Measurements from ENCODE around the gene RNF214. TPM values are rescaled to one million over a fixed set of nuclear protein-coding genes. Genes with fewer than 3 reads are reported as not detected.

Gene RNF214
- total RNA-seq, 2 experiments from 2014 or later = 12.9 to 15.8 TPM

GRCh38 chr11:117219455-117219854 lies 13.0 kb upstream of the RNF214 start:
- ChIA-PET POLR2A (interaction anchor here (1.0 to 2.9 kb wide), 2 partner anchors 10 to 11 kb away, joined by 3 to 19 read pairs; partner anchors contain the start of gene PCSK7), CTCF (no interaction called here)
- Histone ChIP-seq H3K27me3 (ENCODE audit: control insufficient read depth in 1 of 2, insufficient read depth in 2 of 2, low read length in 2 of 2) (no peaks in the 10 kb centered on the region), H3K4me1 (ENCODE audit: insufficient read depth, low read length) (peaks cover 6% of the 10 kb centered on the region), H3K9me3 (ENCODE audit: control insufficient read depth in 1 of 2, insufficient read depth in 1 of 2, low read length in 2 of 2) (no peaks in the 10 kb centered on the region), H3K36me3 (ENCODE audit: insufficient read depth, low read length) (peaks cover 92% of the 10 kb centered on the region), H3K4me3 (ENCODE audit: low read length) (no peak overlapping the region), H3K27ac (ENCODE audit: low read depth in 1 of 2, low read length in 2 of 2) (no peak overlapping the region)
- Mint-ChIP-seq H3K4me1 (ENCODE audit: low read depth) (peaks cover 4% of the 10 kb centered on the region), H3K9me3 (no peaks in the 10 kb centered on the region), H3K4me3 (no peak overlapping the region), H3K27ac (no peak overlapping the region), H3K36me3 (ENCODE audit: low read depth) (peaks cover 94% of the 10 kb centered on the region), H3K27me3 (no peaks in the 10 kb centered on the region)
- ATAC-seq (ENCODE audit: poor library complexity) = no peak
- intact Hi-C loops (cut with DNase I, micrococcal nuclease) = no loop called here
- DNase-seq = no peak
- TF ChIP-seq, protein P1, sequence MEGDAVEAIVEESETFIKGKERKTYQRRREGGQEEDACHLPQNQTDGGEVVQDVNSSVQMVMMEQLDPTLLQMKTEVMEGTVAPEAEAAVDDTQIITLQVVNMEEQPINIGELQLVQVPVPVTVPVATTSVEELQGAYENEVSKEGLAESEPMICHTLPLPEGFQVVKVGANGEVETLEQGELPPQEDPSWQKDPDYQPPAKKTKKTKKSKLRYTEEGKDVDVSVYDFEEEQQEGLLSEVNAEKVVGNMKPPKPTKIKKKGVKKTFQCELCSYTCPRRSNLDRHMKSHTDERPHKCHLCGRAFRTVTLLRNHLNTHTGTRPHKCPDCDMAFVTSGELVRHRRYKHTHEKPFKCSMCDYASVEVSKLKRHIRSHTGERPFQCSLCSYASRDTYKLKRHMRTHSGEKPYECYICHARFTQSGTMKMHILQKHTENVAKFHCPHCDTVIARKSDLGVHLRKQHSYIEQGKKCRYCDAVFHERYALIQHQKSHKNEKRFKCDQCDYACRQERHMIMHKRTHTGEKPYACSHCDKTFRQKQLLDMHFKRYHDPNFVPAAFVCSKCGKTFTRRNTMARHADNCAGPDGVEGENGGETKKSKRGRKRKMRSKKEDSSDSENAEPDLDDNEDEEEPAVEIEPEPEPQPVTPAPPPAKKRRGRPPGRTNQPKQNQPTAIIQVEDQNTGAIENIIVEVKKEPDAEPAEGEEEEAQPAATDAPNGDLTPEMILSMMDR (IDR thresholded peaks at IDR 0.05) = no peak

DNA sequence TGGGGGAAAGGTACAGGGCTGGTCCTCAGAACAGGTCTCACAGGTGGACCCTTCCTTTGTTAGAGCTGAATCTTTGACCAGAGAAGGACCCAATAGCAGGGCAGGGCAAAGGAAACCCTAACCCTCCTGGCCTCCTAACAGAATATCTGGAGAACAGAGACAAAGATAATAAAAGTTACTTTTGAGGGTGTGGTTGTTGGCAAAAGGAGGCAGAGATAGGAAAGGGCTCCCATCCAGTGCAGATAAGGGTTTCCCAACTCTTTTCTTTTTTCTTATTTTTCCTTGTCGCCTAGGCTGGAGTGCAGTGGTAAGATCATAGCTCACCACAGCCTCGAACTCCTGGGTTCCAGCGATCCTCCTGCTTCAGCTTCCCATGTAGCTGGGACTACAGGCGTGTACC lies 12.5 kb upstream of the RNF214 start:
- TF ChIP-seq, protein P1 (IDR thresholded peaks at IDR 0.05) = no peak
- Mint-ChIP-seq H3K4me3 (no peak overlapping the region), H3K27me3 (no peaks in the 10 kb centered on the region), H3K4me1 (ENCODE audit: low read depth) (no peaks in the 10 kb centered on the region), H3K9me3 (no peaks in the 10 kb centered on the region), H3K27ac (no peak overlapping the region), H3K36me3 (ENCODE audit: low read depth) (peaks cover 94% of the 10 kb centered on the region)
- peaks cover 6% of the 10 kb centered on the region for H3K4me1 ChIP-seq (ENCODE audit: insufficient read depth, low read length)
- H3K27me3 ChIP-seq (ENCODE audit: control insufficient read depth in 1 of 2, insufficient read depth in 2 of 2, low read length in 2 of 2) = no peaks in the 10 kb centered on the region
- CTCF ChIA-PET = no interaction called here
- H3K9me3 ChIP-seq (ENCODE audit: control insufficient read depth in 1 of 2, insufficient read depth in 1 of 2, low read length in 2 of 2) = no peaks in the 10 kb centered on the region
- DNase-seq (no peak), ATAC-seq (ENCODE audit: poor library complexity) (no peak)
- no peak overlapping the region for H3K27ac ChIP-seq (ENCODE audit: low read depth in 1 of 2, low read length in 2 of 2)
- intact Hi-C loops (cut with DNase I, micrococcal nuclease) = no loop called here
- peaks cover 91% of the 10 kb centered on the region for H3K36me3 ChIP-seq (ENCODE audit: insufficient read depth, low read length)
- POLR2A ChIA-PET = interaction anchor here (2.9 kb wide), 1 partner anchor 11 kb away, joined by 19 read pairs; the partner anchor contains the start of gene PCSK7
- H3K4me3 ChIP-seq (ENCODE audit: low read length) = no peak overlapping the region

DNA sequence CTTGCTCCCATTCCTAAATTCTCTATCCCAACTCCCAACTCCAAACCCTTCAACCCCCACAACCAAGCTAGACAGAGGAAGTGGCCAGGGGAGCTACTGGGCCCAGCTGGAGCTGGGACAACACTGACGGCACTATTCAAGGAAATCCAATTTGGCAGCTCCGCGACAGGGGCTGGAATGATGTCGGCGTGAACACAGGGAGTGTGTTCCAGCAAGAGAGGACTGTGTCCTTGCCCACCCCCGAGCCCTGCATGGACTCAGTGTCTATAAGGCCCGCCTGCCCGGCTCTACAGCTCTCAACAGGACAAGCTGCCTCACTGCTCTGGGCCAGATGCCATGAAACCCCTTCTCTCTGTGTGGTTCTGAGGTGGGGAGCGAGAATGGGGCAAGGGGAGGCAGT lies 11.9 kb upstream of the RNF214 start:
- TF ChIP-seq, protein P1 (IDR thresholded peaks at IDR 0.05) = no peak
- Mint-ChIP-seq H3K36me3 (ENCODE audit: low read depth) (peaks cover 98% of the 10 kb centered on the region), H3K27me3 (no peaks in the 10 kb centered on the region), H3K9me3 (no peaks in the 10 kb centered on the region), H3K4me3 (no peak overlapping the region), H3K4me1 (ENCODE audit: low read depth) (no peaks in the 10 kb centered on the region), H3K27ac (no peak overlapping the region)
- Histone ChIP-seq H3K9me3 (ENCODE audit: control insufficient read depth in 1 of 2, insufficient read depth in 1 of 2, low read length in 2 of 2) (no peaks in the 10 kb centered on the region), H3K27ac (ENCODE audit: low read depth in 1 of 2, low read length in 2 of 2) (no peak overlapping the region), H3K4me3 (ENCODE audit: low read length) (no peak overlapping the region), H3K4me1 (ENCODE audit: insufficient read depth, low read length) (peaks cover 7% of the 10 kb centered on the region), H3K27me3 (ENCODE audit: control insufficient read depth in 1 of 2, insufficient read depth in 2 of 2, low read length in 2 of 2) (no peaks in the 10 kb centered on the region), H3K36me3 (ENCODE audit: insufficient read depth, low read length) (peaks cover 95% of the 10 kb centered on the region)
- no peak for DNase-seq
- intact Hi-C loops (cut with DNase I, micrococcal nuclease) = no loop called here
- ATAC-seq (ENCODE audit: poor library complexity) = no peak
- ChIA-PET POLR2A (interaction anchor here (1.0 to 2.9 kb wide), 2 partner anchors 10 to 12 kb away, joined by 3 to 19 read pairs; partner anchors contain the start of genes PCSK7 and RNF214), CTCF (interaction anchor here (1.1 kb wide), 1 partner anchor 488 kb away, joined by 3 read pairs; no protein-coding TSS in a partner anchor)

Measured in CD4-positive, alpha-beta T cell (primary cell).